A549 (cell line): ENCODE data around the gene CPA3. TPM values are rescaled to one million over a fixed set of nuclear protein-coding genes. Genes with fewer than 3 reads are reported as not detected.

Experiments
- ATAC-seq, 2 experiments: fragments of 200-7000 bp in 1 of 2; fragments of >200 bp in 1 of 2; cut with Nextera tagmentation in 1 of 2; cut with Tn5 transposase in 1 of 2; 3 replicates each; pipeline versions ENCODE4 v1.8.0 to v1.9.1; 2018 to 2020; ENCODE audit warnings: mild to moderate bottlenecking in 1 of 2, moderate library complexity in 1 of 2
- CTCF ChIA-PET: fragments of 300-600 bp; sonication (Branson Sonifier 250); formaldehyde crosslinking; extraction: SDS; loops from one replicate; lab custom pipeline; 2021; ENCODE audit warnings: antibody characterized with exemption, inconsistent platforms; lab: Yijun Ruan, JAX
- POLR2A ChIA-PET: fragments of 350-600 bp; formaldehyde crosslinking; extraction: SDS; loops from one replicate; lab custom pipeline; 2021; ENCODE audit warnings: antibody characterized with exemption, inconsistent platforms; lab: Yijun Ruan, JAX
- DNase-seq, 2 experiments: peaks; one replicate each; pipeline versions ENCODE4 v3.0.0 to v3.0.0-alpha.2; 2011 to 2016; ENCODE audit warnings: low read depth in 1 of 2, low spot score in 1 of 2
- FAIRE-seq: peaks from 2 replicates; lab custom pipeline; 2011; peaks lifted over from hg19 to GRCh38; lab: Jason Lieb, UNC
- H3K27ac ChIP-seq, 2 experiments: fragments of >200 bp; sonication (Bioruptor Twin); formaldehyde crosslinking; 3 replicates each; pipeline ENCODE4 v1.5.1; 2016 to 2017
- H3K4me1 ChIP-seq: fragments of >200 bp; sonication (Bioruptor Twin); formaldehyde crosslinking; 3 replicates; pipeline ENCODE4 v1.6.1; 2016
- H3K4me2 ChIP-seq: fragments of >200 bp; sonication (Bioruptor Twin); formaldehyde crosslinking; 3 replicates; pipeline ENCODE4 v1.6.1; 2016
- H3K4me3 ChIP-seq: fragments of >200 bp; sonication (Bioruptor Twin); formaldehyde crosslinking; 3 replicates; pipeline ENCODE4 v1.5.1; 2016
- H3K9me3 ChIP-seq: fragments of >200 bp; sonication (Bioruptor Twin); formaldehyde crosslinking; 3 replicates; pipeline ENCODE4 v1.6.1; 2016
- BHLHE40 ChIP-seq: IDR thresholded peaks from 2 replicates; pipeline ENCODE4 v1.6.1; 2012; ENCODE audit warnings: low read depth, low read length, inconsistent platforms
- CBX2 ChIP-seq: fragments of 200-600 bp; sonication (generic); IDR thresholded peaks from 2 replicates; pipeline ENCODE4 v1.6.1; 2016; ENCODE audit warnings: low read depth, mild to moderate bottlenecking, borderline replicate concordance
- CBX8 ChIP-seq: fragments of 200-600 bp; sonication (generic); IDR thresholded peaks from 2 replicates; pipeline ENCODE4 v1.6.1; 2016
- CHD2 ChIP-seq: fragments of 150-350 bp; IDR thresholded peaks from 2 replicates; pipeline ENCODE4 v1.6.1; 2014; ENCODE audit warnings: low read length; ENCODE audit not compliant: partially characterized antibody
- EHF ChIP-seq: fragments of 250-450 bp; sonication (Bioruptor Pico); IDR thresholded peaks from 2 replicates; pipeline ENCODE4 v1.5.0; 2020; ENCODE audit warnings: mild to moderate bottlenecking
- EP300 ChIP-seq, 2 experiments: fragments of >200 bp; sonication (Bioruptor Twin); formaldehyde crosslinking; IDR thresholded peaks; 2 replicates in 1 of 2; 3 replicates in 1 of 2; pipeline ENCODE4 v1.6.1; 2016 to 2017
- FOSL2 ChIP-seq, 2 experiments: fragments of 450-650 bp in 1 of 2; fragments of >200 bp in 1 of 2; sonication (Bioruptor Twin) in 1 of 2; formaldehyde crosslinking; IDR thresholded peaks; 2 replicates each; pipeline versions ENCODE4 v1.5.0 to v1.6.1; 2016 to 2020; ENCODE audit warnings: mild to moderate bottlenecking in 1 of 2, moderate library complexity in 1 of 2
- FOXS1 ChIP-seq: fragments of 250-450 bp; sonication (Bioruptor Pico); IDR thresholded peaks from 2 replicates; pipeline ENCODE4 v1.5.0; 2020; ENCODE audit warnings: mild to moderate bottlenecking, moderate library complexity
- HEYL ChIP-seq: fragments of 250-450 bp; sonication (Bioruptor Pico); IDR thresholded peaks from 2 replicates; pipeline ENCODE4 v1.8.0; 2021; ENCODE audit warnings: mild to moderate bottlenecking, moderate library complexity
- HOXA7 ChIP-seq: fragments of 250-450 bp; sonication (Bioruptor Pico); IDR thresholded peaks from 2 replicates; pipeline ENCODE4 v1.5.0; 2020; ENCODE audit warnings: mild to moderate bottlenecking, moderate library complexity
- HOXB5 ChIP-seq: fragments of 250-450 bp; sonication (Bioruptor Pico); IDR thresholded peaks from 2 replicates; pipeline ENCODE4 v1.5.0; 2020; ENCODE audit warnings: mild to moderate bottlenecking, moderate library complexity
- JUN ChIP-seq, 2 experiments: fragments of >200 bp; sonication (Bioruptor Twin); formaldehyde crosslinking; IDR thresholded peaks; 2 replicates in 1 of 2; 3 replicates in 1 of 2; pipeline ENCODE4 v1.6.1; 2016 to 2017
- JUNB ChIP-seq: fragments of >200 bp; sonication (Bioruptor Twin); formaldehyde crosslinking; IDR thresholded peaks from 2 replicates; pipeline ENCODE4 v1.6.1; 2016
- KDM1A ChIP-seq: fragments of 200-600 bp; sonication (generic); IDR thresholded peaks from 2 replicates; pipeline ENCODE4 v1.6.1; 2016; ENCODE audit warnings: low read depth, mild to moderate bottlenecking
- MAFK ChIP-seq: fragments of 450-650 bp; IDR thresholded peaks from 2 replicates; pipeline ENCODE4 v1.6.1; 2014; ENCODE audit not compliant: partially characterized antibody
- NR3C1 ChIP-seq: fragments of >200 bp; sonication (Bioruptor Twin); formaldehyde crosslinking; IDR thresholded peaks from 3 replicates; pipeline ENCODE4 v1.6.1; 2017
- POLR2AphosphoS2 ChIP-seq: conservative IDR thresholded peaks from 2 replicates; pipeline ENCODE4 v1.6.1; 2012; ENCODE audit warnings: low read length, improper control_type of control experiment, inconsistent platforms
- SMC3 ChIP-seq: fragments of >200 bp; sonication (Bioruptor Twin); formaldehyde crosslinking; IDR thresholded peaks from 3 replicates; pipeline ENCODE4 v1.6.1; 2018; ENCODE audit warnings: inconsistent platforms
- SREBF2 ChIP-seq: fragments of 450-650 bp; IDR thresholded peaks from 2 replicates; pipeline ENCODE4 v1.6.1; 2014; ENCODE audit warnings: mild to moderate bottlenecking, moderate library complexity
- TFCP2L1 ChIP-seq: fragments of 250-450 bp; sonication (Bioruptor Pico); IDR thresholded peaks from 2 replicates; pipeline ENCODE4 v1.5.0; 2021; ENCODE audit warnings: mild to moderate bottlenecking
- ZNF302 ChIP-seq: fragments of 250-450 bp; sonication (Bioruptor Pico); IDR thresholded peaks from 2 replicates; pipeline ENCODE4 v1.9.0; 2021; ENCODE audit warnings: inconsistent platforms, mild to moderate bottlenecking, moderate library complexity
- ZSCAN20 ChIP-seq: fragments of 250-450 bp; sonication (Bioruptor Pico); IDR thresholded peaks from 2 replicates; pipeline ENCODE4 v1.8.0; 2022; ENCODE audit warnings: mild to moderate bottlenecking, moderate library complexity
- whole genome bisulfite sequencing: methylation state at CpG from one replicate; pipeline ENCODE4 v1.1.6; 2017; ENCODE audit errors: missing lambda C conversion rate; 5-methylcytosine and 5-hydroxymethylcytosine counted together
- polyA plus RNA-seq, 4 experiments: library from polyadenylated mRNA; depleted of rRNA in 3 of 4; stranded (reverse); fragments of >200 nt; fragmentation: RNase III in 1 of 4; extraction: RNeasy Plus Mini Kit Qiagen cat#74134 plus additional on column Dnase treatment in 1 of 4; gene quantifications; 2 replicates in 3 of 4; 3 replicates in 1 of 4; pipeline ENCODE4 v1.2.3, GENCODE V29; 2011 to 2017
- TF ChIP-seq, protein P1 (sequence below): fragments of >200 bp; sonication (Bioruptor Twin); formaldehyde crosslinking; IDR thresholded peaks from 3 replicates; pipeline ENCODE4 v1.6.1; 2016
- TF ChIP-seq, protein P2 (sequence below): fragments of >200 bp; sonication (Bioruptor Twin); formaldehyde crosslinking; IDR thresholded peaks from 3 replicates; pipeline ENCODE4 v1.5.1; 2016
- TF ChIP-seq, protein P3 (sequence below): IDR thresholded peaks from 2 replicates; pipeline ENCODE4 v1.6.1; 2012; ENCODE audit warnings: low read depth, borderline replicate concordance

Gene CPA3
- polyA plus RNA-seq, 2 of the 4 experiments (the other 2 are of a cell fraction) = not detected

DNA sequence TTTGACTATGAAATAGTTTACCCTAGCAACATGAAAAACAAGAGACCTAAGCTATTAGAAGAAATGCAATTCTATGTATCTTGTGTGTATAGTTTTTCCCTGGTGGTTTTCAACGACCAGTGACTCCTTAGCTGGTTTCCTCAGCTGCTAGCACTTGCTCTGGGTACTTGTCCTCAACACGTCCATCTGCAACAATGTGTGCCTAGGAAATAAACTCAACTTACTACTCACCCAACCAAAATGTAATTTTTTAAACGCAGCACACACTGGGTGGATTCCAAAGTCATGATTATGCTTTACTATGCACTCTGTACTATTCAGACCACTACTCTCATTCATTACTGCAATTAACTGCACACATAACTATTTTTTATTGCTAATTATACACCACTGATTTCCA, 31.0 kb downstream of the CPA3 start:
- no peak for TF ChIP-seq FOXS1 (CRISPR knock-in tag)
- no peak for TF ChIP-seq ZSCAN20 (CRISPR knock-in tag)
- TF ChIP-seq, protein P1, sequence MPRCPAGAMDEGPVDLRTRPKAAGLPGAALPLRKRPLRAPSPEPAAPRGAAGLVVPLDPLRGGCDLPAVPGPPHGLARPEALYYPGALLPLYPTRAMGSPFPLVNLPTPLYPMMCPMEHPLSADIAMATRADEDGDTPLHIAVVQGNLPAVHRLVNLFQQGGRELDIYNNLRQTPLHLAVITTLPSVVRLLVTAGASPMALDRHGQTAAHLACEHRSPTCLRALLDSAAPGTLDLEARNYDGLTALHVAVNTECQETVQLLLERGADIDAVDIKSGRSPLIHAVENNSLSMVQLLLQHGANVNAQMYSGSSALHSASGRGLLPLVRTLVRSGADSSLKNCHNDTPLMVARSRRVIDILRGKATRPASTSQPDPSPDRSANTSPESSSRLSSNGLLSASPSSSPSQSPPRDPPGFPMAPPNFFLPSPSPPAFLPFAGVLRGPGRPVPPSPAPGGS = no peak
- no peak for TF ChIP-seq NR3C1
- TF ChIP-seq SREBF2 = no peak
- TF ChIP-seq HOXA7 = no peak
- TF ChIP-seq, protein P2, sequence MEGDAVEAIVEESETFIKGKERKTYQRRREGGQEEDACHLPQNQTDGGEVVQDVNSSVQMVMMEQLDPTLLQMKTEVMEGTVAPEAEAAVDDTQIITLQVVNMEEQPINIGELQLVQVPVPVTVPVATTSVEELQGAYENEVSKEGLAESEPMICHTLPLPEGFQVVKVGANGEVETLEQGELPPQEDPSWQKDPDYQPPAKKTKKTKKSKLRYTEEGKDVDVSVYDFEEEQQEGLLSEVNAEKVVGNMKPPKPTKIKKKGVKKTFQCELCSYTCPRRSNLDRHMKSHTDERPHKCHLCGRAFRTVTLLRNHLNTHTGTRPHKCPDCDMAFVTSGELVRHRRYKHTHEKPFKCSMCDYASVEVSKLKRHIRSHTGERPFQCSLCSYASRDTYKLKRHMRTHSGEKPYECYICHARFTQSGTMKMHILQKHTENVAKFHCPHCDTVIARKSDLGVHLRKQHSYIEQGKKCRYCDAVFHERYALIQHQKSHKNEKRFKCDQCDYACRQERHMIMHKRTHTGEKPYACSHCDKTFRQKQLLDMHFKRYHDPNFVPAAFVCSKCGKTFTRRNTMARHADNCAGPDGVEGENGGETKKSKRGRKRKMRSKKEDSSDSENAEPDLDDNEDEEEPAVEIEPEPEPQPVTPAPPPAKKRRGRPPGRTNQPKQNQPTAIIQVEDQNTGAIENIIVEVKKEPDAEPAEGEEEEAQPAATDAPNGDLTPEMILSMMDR = no peak
- no peak for TF ChIP-seq SMC3

DNA sequence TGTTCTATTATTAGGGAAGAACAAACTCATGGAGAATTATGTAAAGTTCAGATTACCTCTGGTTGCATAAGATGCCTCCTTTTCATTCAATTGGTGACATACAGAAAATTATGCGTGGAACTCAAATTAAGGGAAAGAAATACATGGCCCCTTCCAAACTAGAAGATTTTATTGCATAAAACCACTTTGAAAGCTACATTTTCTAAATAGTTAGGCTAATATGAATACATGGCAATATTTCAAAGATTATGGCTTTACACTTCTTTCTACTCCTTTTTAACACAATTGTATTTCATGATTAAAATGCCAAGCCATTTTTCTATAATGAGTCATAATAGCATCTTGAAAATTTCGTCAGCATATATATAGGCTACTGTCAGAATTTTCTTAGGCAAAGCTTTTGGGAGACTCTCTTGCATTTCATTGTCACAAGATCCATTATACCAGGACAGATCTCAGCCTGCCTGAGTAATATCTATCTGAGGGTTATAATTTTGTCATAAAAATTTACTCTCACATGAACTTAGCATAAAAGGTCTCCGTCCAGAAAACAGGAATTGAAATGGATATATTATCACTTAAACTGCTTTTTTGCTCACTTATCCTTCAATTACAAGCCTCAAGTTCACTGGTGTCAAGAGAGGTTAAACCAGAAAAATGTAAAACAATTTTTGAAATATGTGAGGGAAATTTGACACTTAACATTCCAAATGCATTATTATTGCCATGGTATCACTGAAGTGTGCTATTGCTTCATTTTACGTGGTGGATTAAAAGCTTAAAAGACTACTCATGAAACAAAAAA, 37.1 kb downstream of the CPA3 start:
- ChIA-PET CTCF (no interaction called here), POLR2A (no interaction called here)
- Histone ChIP-seq H3K4me2 (no peak overlapping the region), H3K9me3 (no peaks in the 10 kb centered on the region), H3K4me3 (no peak overlapping the region), H3K4me1 (0 out of 3 replicates have a peak, but pooled peaks cover 4% of the 10 kb centered on the region), H3K27ac (no peak overlapping the region)
- ATAC-seq = no peak
- FAIRE-seq = no peak
- 39% methylated on average over 4 of the region's 4 CpGs for WGBS
- no peak for DNase-seq
- TF ChIP-seq HEYL (CRISPR knock-in tag) (no peak), CBX8 (no peak), BHLHE40 (no peak), HOXB5 (CRISPR knock-in tag) (no peak), JUN (IDR thresholded peaks at IDR 0.05) (no peak), EP300 (IDR thresholded peaks at IDR 0.05) (no peak), CHD2 (no peak), CBX2 (no peak), JUNB (no peak), ZNF302 (no peak), KDM1A (no peak), TFCP2L1 (CRISPR knock-in tag) (no peak), MAFK (no peak), EHF (CRISPR knock-in tag) (no peak)
- TF ChIP-seq, protein P3, sequence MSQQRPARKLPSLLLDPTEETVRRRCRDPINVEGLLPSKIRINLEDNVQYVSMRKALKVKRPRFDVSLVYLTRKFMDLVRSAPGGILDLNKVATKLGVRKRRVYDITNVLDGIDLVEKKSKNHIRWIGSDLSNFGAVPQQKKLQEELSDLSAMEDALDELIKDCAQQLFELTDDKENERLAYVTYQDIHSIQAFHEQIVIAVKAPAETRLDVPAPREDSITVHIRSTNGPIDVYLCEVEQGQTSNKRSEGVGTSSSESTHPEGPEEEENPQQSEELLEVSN = no peak

More for the DNA sequence above, 31.0 kb downstream of the CPA3 start:
- ATAC-seq (no peak), DNase-seq (no peak), FAIRE-seq (no peak)
- Histone ChIP-seq H3K27ac (no peak overlapping the region), H3K4me3 (no peak overlapping the region), H3K4me1 (no peaks in the 10 kb centered on the region), H3K9me3 (no peaks in the 10 kb centered on the region), H3K4me2 (no peak overlapping the region)
- 14% methylated on average over 3 of the region's 3 CpGs for WGBS
- CTCF ChIA-PET = no interaction called here
- POLR2A ChIA-PET = no interaction called here

DNA sequence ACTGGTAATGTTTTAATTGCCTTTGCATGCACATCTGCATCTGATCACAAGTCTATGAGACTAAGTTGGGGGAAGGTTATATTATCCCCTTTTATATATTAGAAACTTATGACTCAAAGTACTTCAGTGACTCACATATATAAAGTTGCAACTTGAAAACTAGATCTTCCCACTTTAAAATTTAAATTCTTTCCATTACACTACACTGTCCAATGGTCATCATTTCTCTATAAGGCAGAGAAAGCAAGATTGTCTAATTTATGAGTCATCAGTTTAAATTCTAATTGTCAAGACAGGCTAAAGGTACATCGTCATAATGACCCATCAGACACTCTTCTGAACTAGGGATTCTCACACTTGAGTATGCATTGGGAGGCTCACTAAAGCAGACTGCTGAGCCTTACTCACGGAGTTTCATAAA, 37.9 kb downstream of the CPA3 start:
- ChIA-PET CTCF (no interaction called here), POLR2A (no interaction called here)
- DNase-seq (no peak), FAIRE-seq (no peak), ATAC-seq (no peak)
- Histone ChIP-seq H3K4me1 (0 out of 3 replicates have a peak, but pooled peaks cover 4% of the 10 kb centered on the region), H3K27ac (no peak overlapping the region), H3K4me2 (no peak overlapping the region), H3K9me3 (no peaks in the 10 kb centered on the region), H3K4me3 (no peak overlapping the region)
- TF ChIP-seq, protein P1 = no peak
- TF ChIP-seq JUNB (no peak), HOXA7 (no peak), CBX2 (no peak), CBX8 (no peak), SREBF2 (no peak), POLR2AphosphoS2 (no peak), JUN (IDR thresholded peaks at IDR 0.05) (no peak), FOSL2 (IDR thresholded peaks at IDR 0.05) (no peak), FOSL2 (CRISPR knock-in tag; IDR thresholded peaks at IDR 0.05) (peak; percentile 62)
- WGBS = 51% methylated on average over 2 of the region's 2 CpGs
